Smooth muscle cell (in vitro differentiated cells): ENCODE data around the gene NEAT1. TPM values are rescaled to one million over a fixed set of nuclear protein-coding genes. Genes with fewer than 3 reads are reported as not detected.

Source experiments
- DNase-seq: peaks from one replicate; lab custom pipeline; 2025; ENCODE audit not compliant: unreplicated experiment; lab: John Stamatoyannopoulos, UW
- H2AFZ ChIP-seq: fragments of 200-600 bp; sonication (generic); 2 replicates; pipeline ENCODE4 v1.6.0; 2016; ENCODE audit warnings: antibody characterized with exemption, low read depth, mild to moderate bottlenecking
- H3F3A ChIP-seq: fragments of 200-600 bp; sonication (generic); 2 replicates; pipeline ENCODE4 v1.6.0; 2017; ENCODE audit warnings: antibody characterized with exemption, low read depth
- H3K27ac ChIP-seq: fragments of 200-600 bp; sonication (generic); 2 replicates; pipeline ENCODE4 v1.5.1; 2016; ENCODE audit warnings: low read depth, mild to moderate bottlenecking
- H3K27me3 ChIP-seq: fragments of 200-600 bp; sonication (generic); 2 replicates; pipeline ENCODE4 v1.6.1; 2016; ENCODE audit warnings: low read depth, mild to moderate bottlenecking
- H3K36me3 ChIP-seq: fragments of 200-600 bp; sonication (generic); 2 replicates; pipeline ENCODE4 v1.5.1; 2016; ENCODE audit warnings: low read depth
- H3K4me1 ChIP-seq: fragments of 200-600 bp; sonication (generic); 2 replicates; pipeline ENCODE4 v1.5.1; 2016; ENCODE audit warnings: low read depth
- H3K4me2 ChIP-seq: fragments of 200-600 bp; sonication (generic); 2 replicates; pipeline ENCODE4 v1.6.0; 2016; ENCODE audit warnings: mild to moderate bottlenecking
- H3K4me3 ChIP-seq: fragments of 200-600 bp; sonication (generic); 2 replicates; pipeline ENCODE4 v1.5.1; 2016; ENCODE audit warnings: mild to moderate bottlenecking
- H3K79me2 ChIP-seq: fragments of 200-600 bp; sonication (generic); 2 replicates; pipeline ENCODE4 v1.6.0; 2016; ENCODE audit warnings: low read depth, mild to moderate bottlenecking
- H3K9ac ChIP-seq: fragments of 200-600 bp; sonication (generic); 2 replicates; pipeline ENCODE4 v1.6.0; 2016; ENCODE audit warnings: low read depth
- H3K9me3 ChIP-seq: fragments of 200-600 bp; sonication (generic); replicated peaks from 2 replicates; pipeline ENCODE4 v1.5.1; 2016; ENCODE audit warnings: low read depth
- H4K20me1 ChIP-seq: fragments of 200-600 bp; sonication (generic); 2 replicates; pipeline ENCODE4 v1.6.0; 2016; ENCODE audit warnings: low read depth
- WGBS: methylation state at CpG from one replicate; pipeline ENCODE4 v1.1.7; 2016; ENCODE audit warnings: low lambda C conversion rate; 5-methylcytosine and 5-hydroxymethylcytosine counted together
- polyA plus RNA-seq: library from polyadenylated mRNA; unstranded; fragments of >200 nt; fragmentation: Nextera tagmentation; extraction: Ambion mirVana; gene quantifications from 2 replicates; pipeline ENCODE4 v1.2.1, GENCODE V29; 2016
- total RNA-seq: library from RNA; depleted of rRNA; stranded (reverse); fragments of >200 nt; gene quantifications from 2 replicates; pipeline ENCODE4 v1.2.3, GENCODE V29; 2014
- TF ChIP-seq, protein P1 (sequence below): fragments of 200-600 bp; sonication (generic); IDR thresholded peaks from 2 replicates; pipeline ENCODE4 v1.5.1; 2017; ENCODE audit warnings: borderline replicate concordance, mild to moderate bottlenecking, antibody characterized with exemption; ENCODE audit not compliant: insufficient read depth, poor library complexity, severe bottlenecking

The NEAT1 gene
- total and polyA plus RNA-seq, 2 experiments from 2014 or later: 14.9 to 155 TPM

DNA sequence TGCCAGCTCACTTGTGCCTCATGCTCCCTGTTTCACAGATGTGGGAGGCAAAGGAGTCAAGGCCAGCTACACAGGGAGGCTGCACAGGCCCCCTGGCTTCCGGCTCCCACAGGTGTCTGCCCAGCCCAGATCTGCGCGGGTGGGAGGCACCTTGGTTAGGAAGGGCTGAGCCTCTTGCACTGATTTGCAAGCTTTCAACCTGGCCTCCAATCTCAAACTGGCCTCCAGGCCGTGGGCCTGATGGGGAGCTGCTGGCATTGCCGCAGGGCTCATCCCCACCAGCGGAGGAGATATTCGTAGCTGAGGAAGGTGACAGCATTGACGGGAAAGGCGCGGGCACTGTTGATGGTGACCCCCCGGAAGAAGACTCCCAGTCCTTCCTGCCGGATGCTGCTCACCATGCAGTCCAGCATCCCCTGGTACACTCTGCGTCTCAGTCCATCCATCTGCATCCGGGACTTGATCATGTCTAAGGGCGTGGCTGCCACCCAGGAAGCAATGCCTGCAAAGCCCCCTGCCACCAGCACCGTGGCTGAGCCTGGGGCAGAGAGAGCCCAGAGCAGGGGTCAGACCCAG, 46.4 kb upstream of the NEAT1 start:
- Histone ChIP-seq H4K20me1 (no peaks in the 10 kb centered on the region), H3K9me3 (no peaks in the 10 kb centered on the region), H3F3A (peaks cover 6% of the 10 kb centered on the region), H3K9ac (no peak overlapping the region), H3K4me2 (no peak overlapping the region), H3K4me3 (no peak overlapping the region), H3K79me2 (no peaks in the 10 kb centered on the region), H3K27ac (no peak overlapping the region), H3K36me3 (no peaks in the 10 kb centered on the region), H3K4me1 (no peaks in the 10 kb centered on the region), H2AFZ (no peak overlapping the region), H3K27me3 (no peaks in the 10 kb centered on the region)
- DNase-seq: no peak
- TF ChIP-seq, protein P1, sequence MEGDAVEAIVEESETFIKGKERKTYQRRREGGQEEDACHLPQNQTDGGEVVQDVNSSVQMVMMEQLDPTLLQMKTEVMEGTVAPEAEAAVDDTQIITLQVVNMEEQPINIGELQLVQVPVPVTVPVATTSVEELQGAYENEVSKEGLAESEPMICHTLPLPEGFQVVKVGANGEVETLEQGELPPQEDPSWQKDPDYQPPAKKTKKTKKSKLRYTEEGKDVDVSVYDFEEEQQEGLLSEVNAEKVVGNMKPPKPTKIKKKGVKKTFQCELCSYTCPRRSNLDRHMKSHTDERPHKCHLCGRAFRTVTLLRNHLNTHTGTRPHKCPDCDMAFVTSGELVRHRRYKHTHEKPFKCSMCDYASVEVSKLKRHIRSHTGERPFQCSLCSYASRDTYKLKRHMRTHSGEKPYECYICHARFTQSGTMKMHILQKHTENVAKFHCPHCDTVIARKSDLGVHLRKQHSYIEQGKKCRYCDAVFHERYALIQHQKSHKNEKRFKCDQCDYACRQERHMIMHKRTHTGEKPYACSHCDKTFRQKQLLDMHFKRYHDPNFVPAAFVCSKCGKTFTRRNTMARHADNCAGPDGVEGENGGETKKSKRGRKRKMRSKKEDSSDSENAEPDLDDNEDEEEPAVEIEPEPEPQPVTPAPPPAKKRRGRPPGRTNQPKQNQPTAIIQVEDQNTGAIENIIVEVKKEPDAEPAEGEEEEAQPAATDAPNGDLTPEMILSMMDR: no peak
- WGBS: 91% methylated on average over 16 of the region's 16 CpGs

DNA sequence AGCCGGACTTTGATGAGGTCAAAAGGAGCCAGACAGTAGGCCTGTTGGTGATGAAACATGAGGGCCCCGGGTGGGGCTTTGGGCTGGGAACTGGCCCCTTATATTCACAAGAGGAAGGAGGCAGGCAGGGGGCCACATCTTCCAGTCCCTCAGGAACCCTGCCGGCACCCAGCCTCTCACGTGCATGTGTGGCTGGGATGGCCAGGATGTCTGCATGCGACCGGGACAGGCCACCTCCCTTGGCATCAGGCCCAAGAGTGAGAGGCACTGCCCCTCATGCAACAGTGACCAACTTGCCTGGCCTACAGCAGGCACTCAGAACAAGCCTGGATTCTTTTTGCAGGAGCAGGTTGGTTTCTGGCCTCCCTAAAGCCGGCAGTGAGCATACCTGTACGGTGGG, 45.6 kb upstream of the NEAT1 start:
- WGBS: 85% methylated on average over 8 of the region's 8 CpGs
- no peak overlapping the region for H3K9ac ChIP-seq
- no peaks in the 10 kb centered on the region for H3K36me3 ChIP-seq

DNA sequence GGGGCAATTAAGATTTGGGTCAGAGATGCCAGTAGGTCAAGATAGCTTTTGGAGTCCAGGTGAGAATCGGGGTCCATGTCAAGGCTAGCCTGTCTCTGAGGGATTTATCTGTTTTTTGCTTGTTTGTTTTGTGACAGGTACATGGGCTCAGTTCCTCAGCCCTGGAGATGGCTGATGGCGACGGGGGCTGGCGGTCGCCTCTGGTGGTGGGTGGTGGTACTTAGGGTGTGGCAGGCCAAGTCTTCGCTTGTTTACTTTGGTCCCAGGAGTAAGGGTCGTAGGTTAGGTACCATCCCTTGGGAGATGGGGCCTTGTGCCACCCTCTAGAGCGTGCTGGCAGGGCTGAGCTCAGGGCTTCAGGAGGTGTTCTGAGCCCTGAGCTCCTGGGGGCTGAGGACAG, 44.8 kb upstream of the NEAT1 start:
- Histone ChIP-seq H3K9me3 (no peaks in the 10 kb centered on the region), H2AFZ (no peak overlapping the region), H4K20me1 (no peaks in the 10 kb centered on the region), H3K27ac (no peak overlapping the region), H3K4me2 (no peak overlapping the region), H3K4me1 (peaks cover 2% of the 10 kb centered on the region), H3K79me2 (no peaks in the 10 kb centered on the region), H3K36me3 (no peaks in the 10 kb centered on the region), H3K4me3 (no peak overlapping the region), H3K27me3 (no peaks in the 10 kb centered on the region), H3K9ac (no peak overlapping the region), H3F3A (no peaks in the 10 kb centered on the region)
- TF ChIP-seq, protein P1: no peak
- DNase-seq: no peak
- 89% methylated on average over 8 of the region's 8 CpGs for WGBS

More for the DNA sequence above, 45.6 kb upstream of the NEAT1 start:
- Histone ChIP-seq H3K27me3 (no peaks in the 10 kb centered on the region), H3K27ac (no peak overlapping the region), H2AFZ (no peak overlapping the region), H3K4me3 (no peak overlapping the region), H3K4me2 (no peak overlapping the region), H3K4me1 (no peaks in the 10 kb centered on the region), H4K20me1 (no peaks in the 10 kb centered on the region), H3F3A (no peaks in the 10 kb centered on the region), H3K79me2 (no peaks in the 10 kb centered on the region), H3K9me3 (no peaks in the 10 kb centered on the region)
- TF ChIP-seq, protein P1: no peak
- no peak for DNase-seq
